Measurements from ENCODE around the gene VDAC1. TPM values are rescaled to one million over a fixed set of nuclear protein-coding genes. Genes with fewer than 3 reads are reported as not detected.
"Not testable (repeated sequence)": the region's sequence is repeated elsewhere in the genome, so short reads cannot be mapped to it uniquely, and the experiment has no call there.

VDAC1 gene
- total RNA-seq, 1 experiment from 2014 or later: 317 TPM

GRCh38 chr5:134037160-134037559 lies 32.4 kb upstream of the VDAC1 start:
- peak in 1 of 2 experiments; percentile 8 for DNase-seq
- H3K27me3 ChIP-seq (replicated peaks; ENCODE audit: control insufficient read depth, insufficient read depth, low read length): no peaks in the 10 kb centered on the region
- no peaks in the 10 kb centered on the region for H3K9me3 ChIP-seq
- no peak overlapping the region for H3K4me3 ChIP-seq (ENCODE audit: low read depth, low read length)
- H3K27me3 Mint-ChIP-seq (ENCODE audit: insufficient read depth, unreplicated experiment): no peaks in the 10 kb centered on the region
- POLR2A ChIA-PET: no interaction called here
- H3K9me3 Mint-ChIP-seq (ENCODE audit: unreplicated experiment): no peaks in the 10 kb centered on the region
- no peak overlapping the region for H3K4me3 Mint-ChIP-seq (ENCODE audit: unreplicated experiment)
- H3K36me3 ChIP-seq (ENCODE audit: control insufficient read depth, insufficient read depth, low read length): no peaks in the 10 kb centered on the region
- H3K4me1 ChIP-seq: no peaks in the 10 kb centered on the region
- H3K4me1 Mint-ChIP-seq (ENCODE audit: low read depth, unreplicated experiment): peaks cover 19% of the 10 kb centered on the region
- H3K27ac Mint-ChIP-seq (ENCODE audit: unreplicated experiment): no peak overlapping the region
- CTCF ChIA-PET: interaction anchor here (3.2 kb wide), 1 partner anchor 11 kb away, joined by 62 read pairs; no protein-coding TSS in a partner anchor
- intact Hi-C loops (cut with micrococcal nuclease; ENCODE audit: unreplicated experiment): loop anchor here (1.0 to 5.0 kb wide), 2 partner anchors 11 to 35 kb away; partner anchors contain the start of gene VDAC1
- TF ChIP-seq CTCF (IDR thresholded peaks at IDR 0.05; ENCODE audit: insufficient read depth in 1 of 2, low read depth in 1 of 2, low read length in 1 of 2, severe bottlenecking in 1 of 2, unreplicated experiment in 1 of 2): peak in 1 of 2 experiments; percentile 10
- H3K36me3 Mint-ChIP-seq (ENCODE audit: insufficient read depth, unreplicated experiment): no peaks in the 10 kb centered on the region
- no TSS peak for BruUV-seq (replicated peaks)

GRCh38 chr5:134034326-134034725 lies 29.6 kb upstream of the VDAC1 start:
- H3K4me3 ChIP-seq (ENCODE audit: low read depth, low read length): no peak overlapping the region
- peaks cover 19% of the 10 kb centered on the region for H3K4me1 Mint-ChIP-seq (ENCODE audit: low read depth, unreplicated experiment)
- TF ChIP-seq CTCF (IDR thresholded peaks at IDR 0.05; ENCODE audit: insufficient read depth in 1 of 2, low read depth in 1 of 2, low read length in 1 of 2, severe bottlenecking in 1 of 2, unreplicated experiment in 1 of 2): no peak
- H3K36me3 Mint-ChIP-seq (ENCODE audit: insufficient read depth, unreplicated experiment): no peaks in the 10 kb centered on the region
- no TSS peak for BruUV-seq (replicated peaks)
- H3K4me3 Mint-ChIP-seq (ENCODE audit: unreplicated experiment): no peak overlapping the region
- no peaks in the 10 kb centered on the region for H3K27me3 Mint-ChIP-seq (ENCODE audit: insufficient read depth, unreplicated experiment)
- no peak for DNase-seq
- no peak overlapping the region for H3K27ac Mint-ChIP-seq (ENCODE audit: unreplicated experiment)
- H3K36me3 ChIP-seq (ENCODE audit: control insufficient read depth, insufficient read depth, low read length): no peaks in the 10 kb centered on the region
- no peaks in the 10 kb centered on the region for H3K27me3 ChIP-seq (replicated peaks; ENCODE audit: control insufficient read depth, insufficient read depth, low read length)
- intact Hi-C loops (cut with micrococcal nuclease; ENCODE audit: unreplicated experiment): no loop called here
- POLR2A ChIA-PET: no interaction called here
- no peaks in the 10 kb centered on the region for H3K4me1 ChIP-seq
- H3K9me3 ChIP-seq: no peaks in the 10 kb centered on the region
- H3K9me3 Mint-ChIP-seq (ENCODE audit: unreplicated experiment): no peaks in the 10 kb centered on the region
- CTCF ChIA-PET: interaction anchor here (2.8 kb wide), 1 partner anchor 8 kb away, joined by 8 read pairs; no protein-coding TSS in a partner anchor

GRCh38 chr5:134030303-134030964 lies 25.7 kb upstream of the VDAC1 start:
- BruUV-seq (replicated peaks); H3K9me3 ChIP-seq; H3K9me3 Mint-ChIP-seq (ENCODE audit: unreplicated experiment); H3K4me1 Mint-ChIP-seq (ENCODE audit: low read depth, unreplicated experiment); DNase-seq; intact Hi-C loops (cut with micrococcal nuclease; ENCODE audit: unreplicated experiment); H3K27ac Mint-ChIP-seq (ENCODE audit: unreplicated experiment); POLR2A ChIA-PET; H3K27me3 ChIP-seq (replicated peaks; ENCODE audit: control insufficient read depth, insufficient read depth, low read length); H3K4me3 Mint-ChIP-seq (ENCODE audit: unreplicated experiment); H3K36me3 ChIP-seq (ENCODE audit: control insufficient read depth, insufficient read depth, low read length); H3K4me3 ChIP-seq (ENCODE audit: low read depth, low read length); H3K4me1 ChIP-seq; H3K27me3 Mint-ChIP-seq (ENCODE audit: insufficient read depth, unreplicated experiment); H3K36me3 Mint-ChIP-seq (ENCODE audit: insufficient read depth, unreplicated experiment): not testable (repeated sequence)
- CTCF ChIA-PET: interaction anchor here (0.5 to 1.1 kb wide), 3 partner anchors 9 to 134 kb away, joined by 3 to 7 read pairs (median 4); no protein-coding TSS in a partner anchor

All from Caco-2 (cell line).